Tibial artery (tissue), 4 donors: ENCODE measurements around the gene MC1R.
A peak's percentile ranks its signal among the peaks of the same experiment; 100 is the strongest.

Source experiments
- DNase-seq, 2 donors: peaks; one replicate each; pipeline ENCODE4 v3.0.0-alpha.2; 2019
- H3K27ac ChIP-seq, 2 donors: fragments of 200-600 bp; sonication (generic) in 1 of 2; 1 replicate in 1 of 2; 2 replicates in 1 of 2; pipeline ENCODE4 v1.5.1; 2018 to 2019; ENCODE audit warnings: mild to moderate bottlenecking in 1 of 2
- H3K27me3 ChIP-seq, 2 donors: fragments of 200-600 bp; sonication (generic) in 1 of 2; one replicate each; pipeline versions ENCODE4 v1.5.1 to v1.6.0; 2016 to 2019
- H3K36me3 ChIP-seq, 3 donors: fragments of 200-600 bp; sonication (generic) in 2 of 3; one replicate each; pipeline ENCODE4 v1.5.1; 2016 to 2019; ENCODE audit warnings: mild to moderate bottlenecking in 2 of 3
- H3K4me1 ChIP-seq, 4 donors: fragments of 200-600 bp; sonication (generic) in 2 of 4; 1 replicate in 3 of 4; 2 replicates in 1 of 4; pipeline ENCODE4 v1.5.1; 2016 to 2019
- H3K4me3 ChIP-seq, 2 donors: fragments of 200-600 bp; sonication (generic) in 1 of 2; 1 replicate in 1 of 2; 2 replicates in 1 of 2; pipeline ENCODE4 v1.5.1; 2018 to 2019; ENCODE audit warnings: mild to moderate bottlenecking in 2 of 2
- H3K9me3 ChIP-seq, 3 donors: fragments of 200-600 bp; sonication (generic) in 1 of 3; one replicate each; pipeline ENCODE4 v1.5.1; 2016 to 2019
- intact Hi-C: fragments of 100-400 bp; cut with DNase I; formaldehyde crosslinking; loops from one replicate; pipeline ENCODE4 v1.15.0; 2023; ENCODE audit warnings: low total_unique reads
- TF ChIP-seq, protein P1 (sequence below), 2 experiments: fragments of 200-600 bp in 1 of 2; fragments of 450-650 bp in 1 of 2; IDR thresholded peaks; one replicate each; pipeline ENCODE4 v1.5.1; 2017 to 2019; ENCODE audit warnings: antibody characterized with exemption in 2 of 2, mild to moderate bottlenecking in 1 of 2, moderate library complexity in 1 of 2

Gene MC1R

DNA sequence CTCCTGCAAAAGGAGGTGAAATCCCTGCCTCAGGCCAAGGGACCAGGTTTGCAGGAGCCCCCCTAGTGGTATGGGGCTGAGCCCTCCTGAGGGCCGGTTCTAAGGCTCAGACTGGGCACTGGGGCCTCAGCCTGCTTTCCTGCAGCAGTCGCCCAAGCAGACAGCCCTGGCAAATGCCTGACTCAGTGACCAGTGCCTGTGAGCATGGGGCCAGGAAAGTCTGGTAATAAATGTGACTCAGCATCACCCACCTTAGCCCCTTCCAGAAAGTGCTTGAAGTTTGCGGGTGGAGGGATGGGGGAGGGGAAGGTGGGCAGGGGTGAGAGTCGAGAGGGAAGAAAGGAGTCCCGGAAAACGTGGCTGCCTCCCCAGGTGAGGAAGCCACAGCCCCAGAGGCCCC lies 2.1 kb downstream of the MC1R start:
- TF ChIP-seq, protein P1, sequence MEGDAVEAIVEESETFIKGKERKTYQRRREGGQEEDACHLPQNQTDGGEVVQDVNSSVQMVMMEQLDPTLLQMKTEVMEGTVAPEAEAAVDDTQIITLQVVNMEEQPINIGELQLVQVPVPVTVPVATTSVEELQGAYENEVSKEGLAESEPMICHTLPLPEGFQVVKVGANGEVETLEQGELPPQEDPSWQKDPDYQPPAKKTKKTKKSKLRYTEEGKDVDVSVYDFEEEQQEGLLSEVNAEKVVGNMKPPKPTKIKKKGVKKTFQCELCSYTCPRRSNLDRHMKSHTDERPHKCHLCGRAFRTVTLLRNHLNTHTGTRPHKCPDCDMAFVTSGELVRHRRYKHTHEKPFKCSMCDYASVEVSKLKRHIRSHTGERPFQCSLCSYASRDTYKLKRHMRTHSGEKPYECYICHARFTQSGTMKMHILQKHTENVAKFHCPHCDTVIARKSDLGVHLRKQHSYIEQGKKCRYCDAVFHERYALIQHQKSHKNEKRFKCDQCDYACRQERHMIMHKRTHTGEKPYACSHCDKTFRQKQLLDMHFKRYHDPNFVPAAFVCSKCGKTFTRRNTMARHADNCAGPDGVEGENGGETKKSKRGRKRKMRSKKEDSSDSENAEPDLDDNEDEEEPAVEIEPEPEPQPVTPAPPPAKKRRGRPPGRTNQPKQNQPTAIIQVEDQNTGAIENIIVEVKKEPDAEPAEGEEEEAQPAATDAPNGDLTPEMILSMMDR (IDR thresholded peaks at IDR 0.05): no peak
- Histone ChIP-seq H3K27ac (no peak overlapping the region), H3K9me3 (no peaks in the 10 kb centered on the region), H3K36me3 (no peaks in the 10 kb centered on the region), H3K4me1 (peaks cover 0 to 56% (median 50%) of the 10 kb centered on the region in 4 donors), H3K27me3 (peaks cover 0 to 72% of the 10 kb centered on the region in 2 donors), H3K4me3 (no peak overlapping the region)
- intact Hi-C loops: no loop called here
- no peak for DNase-seq

DNA sequence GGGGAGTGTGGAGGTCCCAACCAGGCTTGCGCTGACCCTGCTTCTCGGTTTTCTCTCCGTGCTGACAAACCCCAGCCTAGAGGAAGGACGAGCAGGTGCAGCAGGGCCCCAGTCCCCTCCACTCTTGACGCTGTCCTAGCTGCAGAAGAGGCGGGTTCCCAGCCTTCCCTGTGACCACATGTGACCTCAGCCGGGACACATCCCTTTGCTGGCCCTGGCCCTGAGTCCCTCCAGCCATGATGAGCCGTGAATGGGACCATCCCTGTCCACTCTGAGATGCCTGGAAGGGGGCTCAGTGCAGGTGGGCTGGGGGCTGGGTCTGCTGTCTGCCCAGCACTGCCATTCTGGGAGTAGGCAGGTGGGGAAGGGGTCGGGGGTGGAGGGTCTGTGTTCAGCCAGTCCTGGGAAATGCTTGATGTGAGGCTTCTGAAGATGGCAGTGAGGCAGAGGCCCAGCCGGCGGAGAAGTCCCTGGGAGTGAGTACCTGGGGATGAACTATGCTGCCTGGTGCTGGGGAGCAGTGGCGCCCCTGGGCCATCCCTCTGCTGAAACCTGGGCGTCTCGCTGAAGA lies 2.6 kb downstream of the MC1R start:
- Histone ChIP-seq H3K4me1 (peaks cover 0 to 61% (median 55%) of the 10 kb centered on the region in 4 donors), H3K27me3 (peaks cover 0 to 77% of the 10 kb centered on the region in 2 donors)

DNA sequence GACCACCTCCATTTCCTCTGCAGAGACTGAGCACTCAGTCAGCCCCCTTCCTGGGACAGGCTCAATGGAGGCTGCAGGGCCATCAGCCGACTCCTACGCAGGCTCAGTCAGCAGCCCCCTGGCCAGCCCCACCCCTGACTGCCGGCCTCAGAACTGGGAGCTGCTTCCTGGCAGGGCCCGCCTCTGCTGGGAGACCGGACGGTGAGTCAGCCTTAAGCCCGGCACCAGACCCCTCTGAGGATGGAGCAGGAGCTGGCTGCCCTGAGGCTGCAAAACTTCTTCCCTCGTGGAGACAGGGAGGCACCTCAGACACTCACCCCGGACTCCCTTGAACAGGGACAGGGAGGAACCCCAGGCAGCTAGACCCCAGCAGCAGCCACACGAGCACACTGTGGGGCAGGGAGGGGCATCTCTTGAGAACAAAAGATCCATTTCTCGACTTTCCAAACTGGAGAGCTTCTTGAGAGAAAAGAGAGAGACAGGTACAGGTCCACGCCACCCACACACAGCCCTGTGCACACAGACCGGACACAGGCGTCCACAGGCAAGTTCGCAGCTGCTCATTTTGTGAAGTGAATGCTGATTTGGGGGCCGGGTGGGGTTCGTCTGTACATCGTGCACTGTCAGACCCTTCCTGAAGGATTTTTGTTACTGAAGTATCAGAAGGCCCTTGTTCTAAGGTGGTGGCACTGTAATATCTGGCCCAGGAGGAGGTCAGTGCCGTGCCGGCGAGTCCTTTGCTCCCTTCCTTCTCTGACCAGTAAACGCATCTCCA lies 3.2 kb downstream of the MC1R start:
- H3K9me3 ChIP-seq: no peaks in the 10 kb centered on the region
- TF ChIP-seq, protein P1 (IDR thresholded peaks at IDR 0.05): no peak
- H3K27ac ChIP-seq: peak overlapping the region in 1 of 2 donors; percentile 65
- H3K27me3 ChIP-seq: peaks cover 0 to 83% of the 10 kb centered on the region in 2 donors
- intact Hi-C loops: no loop called here
- peak overlapping the region; percentile 49 to 56 for H3K4me3 ChIP-seq
- H3K36me3 ChIP-seq: no peaks in the 10 kb centered on the region
- DNase-seq: peak; percentile 78 to 81
- peaks cover 0 to 65% (median 59%) of the 10 kb centered on the region in 4 donors for H3K4me1 ChIP-seq

More for the DNA sequence above, 2.6 kb downstream of the MC1R start:
- DNase-seq: no peak
- Histone ChIP-seq H3K4me3 (peak overlapping the region in 1 of 2 donors; percentile 56), H3K27ac (no peak overlapping the region), H3K36me3 (no peaks in the 10 kb centered on the region), H3K9me3 (no peaks in the 10 kb centered on the region)
- intact Hi-C loops: no loop called here
- TF ChIP-seq, protein P1 (IDR thresholded peaks at IDR 0.05): no peak

DNA sequence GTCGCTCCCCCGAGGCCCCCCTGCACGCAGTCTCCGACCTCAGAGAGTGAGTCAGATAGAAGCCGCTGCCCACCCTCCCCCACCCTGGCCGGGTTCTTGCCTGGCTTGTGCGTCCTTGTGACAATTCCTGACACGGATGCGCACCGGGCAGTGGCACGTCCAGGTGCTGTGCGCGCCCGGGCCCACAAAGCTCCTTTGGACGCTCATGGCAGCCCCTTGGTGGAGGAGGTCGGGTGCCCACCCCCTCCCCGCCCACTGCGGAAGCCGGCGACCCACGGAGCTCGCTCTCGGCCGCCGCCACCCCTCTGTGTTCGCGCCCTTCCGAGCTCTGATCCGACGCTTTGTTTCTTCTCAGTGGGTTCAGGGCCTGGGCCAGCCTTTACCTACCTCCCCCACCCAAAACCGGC lies 3.8 kb downstream of the MC1R start:
- intact Hi-C loops: no loop called here
- DNase-seq: peak; percentile 79 to 86
- peaks cover 0 to 88% of the 10 kb centered on the region in 2 donors for H3K27me3 ChIP-seq

DNA sequence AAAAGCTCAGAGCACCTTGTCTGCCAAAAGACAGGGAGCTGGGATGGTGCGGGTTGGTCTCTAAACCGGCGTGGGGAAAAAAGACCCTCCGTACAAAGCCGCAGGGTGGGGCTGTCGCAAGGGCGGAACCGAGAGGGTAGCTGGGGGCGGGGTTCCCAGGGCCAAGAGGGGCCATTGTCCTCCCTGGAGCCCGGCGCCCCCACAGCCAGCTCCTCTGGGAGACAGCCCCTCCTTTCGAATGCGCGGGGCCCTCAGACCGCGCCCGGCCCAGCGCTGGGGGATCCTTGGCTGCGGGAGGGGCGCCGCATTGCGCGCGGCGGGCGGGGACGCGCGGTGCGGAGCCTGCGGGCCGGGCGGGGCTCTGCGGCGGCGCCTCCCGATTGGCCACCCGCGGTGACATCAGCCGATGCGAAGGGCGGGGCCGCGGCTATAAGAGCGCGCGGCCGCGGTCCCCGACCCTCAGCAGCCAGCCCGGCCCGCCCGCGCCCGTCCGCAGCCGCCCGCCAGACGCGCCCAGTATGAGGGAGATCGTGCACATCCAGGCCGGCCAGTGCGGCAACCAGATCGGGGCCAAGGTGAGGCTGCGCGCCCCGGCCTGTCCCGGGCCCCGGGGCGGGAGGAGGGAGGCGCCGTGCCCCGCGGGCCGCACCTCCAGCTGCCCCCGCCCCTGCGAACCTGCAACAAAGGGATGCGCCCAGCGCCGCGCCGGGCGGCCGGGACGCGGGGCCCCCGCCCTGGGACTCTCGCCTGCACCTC lies 4.4 kb downstream of the MC1R start, which contains the start of gene TUBB3:
Gene TUBB3 (plus strand): TSS at position 459 of the 756 bp plus-strand sequence. CDS start 60 bp downstream, at position 519.
- peaks cover 0 to 92% of the 10 kb centered on the region in 2 donors for H3K27me3 ChIP-seq
- peak in 1 of 2 donors; percentile 68 for DNase-seq

More for the DNA sequence above, 3.8 kb downstream of the MC1R start:
- TF ChIP-seq, protein P1 (IDR thresholded peaks at IDR 0.05): no peak
- H3K9me3 ChIP-seq: no peaks in the 10 kb centered on the region
- peaks cover 0 to 62% (median 58%) of the 10 kb centered on the region in 4 donors for H3K4me1 ChIP-seq
- peak overlapping the region; percentile 45 to 65 for H3K27ac ChIP-seq
- H3K4me3 ChIP-seq: peak overlapping the region; percentile 49 to 56
- H3K36me3 ChIP-seq: no peaks in the 10 kb centered on the region

More for the DNA sequence above, 4.4 kb downstream of the MC1R start, which contains the start of gene TUBB3:
- Histone ChIP-seq H3K9me3 (no peaks in the 10 kb centered on the region), H3K4me1 (peaks cover 0 to 57% (median 52%) of the 10 kb centered on the region in 4 donors), H3K27ac (peak within 1 kb of the TSS; percentile 45 to 65), H3K36me3 (no peaks in the 10 kb centered on the region), H3K4me3 (peak within 1 kb of the TSS; percentile 49 to 56)
- intact Hi-C loops: no loop called here
- TF ChIP-seq, protein P1 (IDR thresholded peaks at IDR 0.05): no peak
